ENCODE results near the gene IKZF1.

DNA sequence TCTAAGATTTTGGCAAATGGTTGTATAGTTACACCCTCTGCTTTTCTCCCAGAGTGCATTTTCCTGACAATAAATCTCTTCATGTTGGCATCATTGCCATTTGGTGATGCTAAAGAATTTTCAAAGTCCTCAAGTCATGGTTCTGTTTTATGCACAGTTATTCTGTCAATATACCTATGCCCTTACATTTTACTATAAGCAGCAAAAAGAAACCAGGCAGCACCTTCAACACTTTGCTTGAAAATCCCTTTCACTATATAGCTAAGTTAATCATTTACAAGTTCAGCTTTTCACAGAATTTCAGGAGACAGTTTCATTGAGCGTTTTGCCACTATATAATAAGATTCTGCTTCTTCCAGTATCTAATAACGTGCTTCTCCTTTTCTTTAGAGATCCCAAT, 123.0 kb downstream of the IKZF1 start:
- TF ChIP-seq SAP30 (IDR thresholded peaks at IDR 0.05; ENCODE audit: borderline replicate concordance, insufficient read depth, low read depth, low read length, poor library complexity, severe bottlenecking) (no peak), MCM7 (IDR thresholded peaks at IDR 0.05) (no peak), CBX5 (IDR thresholded peaks at IDR 0.05; ENCODE audit: borderline replicate concordance, low read depth) (no peak), SMAD1 (IDR thresholded peaks at IDR 0.05; ENCODE audit: low read depth, low read length, partially characterized antibody) (no peak), STAT5B (CRISPR knock-in tag; IDR thresholded peaks at IDR 0.05) (no peak), MXI1 (IDR thresholded peaks at IDR 0.05; ENCODE audit: low read depth, low read length) (no peak)
- TF ChIP-seq, protein P1, sequence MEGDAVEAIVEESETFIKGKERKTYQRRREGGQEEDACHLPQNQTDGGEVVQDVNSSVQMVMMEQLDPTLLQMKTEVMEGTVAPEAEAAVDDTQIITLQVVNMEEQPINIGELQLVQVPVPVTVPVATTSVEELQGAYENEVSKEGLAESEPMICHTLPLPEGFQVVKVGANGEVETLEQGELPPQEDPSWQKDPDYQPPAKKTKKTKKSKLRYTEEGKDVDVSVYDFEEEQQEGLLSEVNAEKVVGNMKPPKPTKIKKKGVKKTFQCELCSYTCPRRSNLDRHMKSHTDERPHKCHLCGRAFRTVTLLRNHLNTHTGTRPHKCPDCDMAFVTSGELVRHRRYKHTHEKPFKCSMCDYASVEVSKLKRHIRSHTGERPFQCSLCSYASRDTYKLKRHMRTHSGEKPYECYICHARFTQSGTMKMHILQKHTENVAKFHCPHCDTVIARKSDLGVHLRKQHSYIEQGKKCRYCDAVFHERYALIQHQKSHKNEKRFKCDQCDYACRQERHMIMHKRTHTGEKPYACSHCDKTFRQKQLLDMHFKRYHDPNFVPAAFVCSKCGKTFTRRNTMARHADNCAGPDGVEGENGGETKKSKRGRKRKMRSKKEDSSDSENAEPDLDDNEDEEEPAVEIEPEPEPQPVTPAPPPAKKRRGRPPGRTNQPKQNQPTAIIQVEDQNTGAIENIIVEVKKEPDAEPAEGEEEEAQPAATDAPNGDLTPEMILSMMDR (IDR thresholded peaks at IDR 0.05 in 2 of 3, conservative IDR thresholded peaks at IDR 0.05 in 1 of 3; ENCODE audit: insufficient read depth in 2 of 3, low read depth in 1 of 3, low read length in 3 of 3) = no peak
- TF ChIP-seq, protein P2, sequence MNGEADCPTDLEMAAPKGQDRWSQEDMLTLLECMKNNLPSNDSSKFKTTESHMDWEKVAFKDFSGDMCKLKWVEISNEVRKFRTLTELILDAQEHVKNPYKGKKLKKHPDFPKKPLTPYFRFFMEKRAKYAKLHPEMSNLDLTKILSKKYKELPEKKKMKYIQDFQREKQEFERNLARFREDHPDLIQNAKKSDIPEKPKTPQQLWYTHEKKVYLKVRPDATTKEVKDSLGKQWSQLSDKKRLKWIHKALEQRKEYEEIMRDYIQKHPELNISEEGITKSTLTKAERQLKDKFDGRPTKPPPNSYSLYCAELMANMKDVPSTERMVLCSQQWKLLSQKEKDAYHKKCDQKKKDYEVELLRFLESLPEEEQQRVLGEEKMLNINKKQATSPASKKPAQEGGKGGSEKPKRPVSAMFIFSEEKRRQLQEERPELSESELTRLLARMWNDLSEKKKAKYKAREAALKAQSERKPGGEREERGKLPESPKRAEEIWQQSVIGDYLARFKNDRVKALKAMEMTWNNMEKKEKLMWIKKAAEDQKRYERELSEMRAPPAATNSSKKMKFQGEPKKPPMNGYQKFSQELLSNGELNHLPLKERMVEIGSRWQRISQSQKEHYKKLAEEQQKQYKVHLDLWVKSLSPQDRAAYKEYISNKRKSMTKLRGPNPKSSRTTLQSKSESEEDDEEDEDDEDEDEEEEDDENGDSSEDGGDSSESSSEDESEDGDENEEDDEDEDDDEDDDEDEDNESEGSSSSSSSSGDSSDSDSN (IDR thresholded peaks at IDR 0.05; ENCODE audit: borderline replicate concordance in 1 of 2, low read depth in 2 of 2, low read length in 2 of 2) = no peak
